Epithelial cell of prostate (primary cell): ENCODE data around the gene CDC45.
"Not testable (repeated sequence)": the region's sequence is repeated elsewhere in the genome, so short reads cannot be mapped to it uniquely, and the experiment has no call there.

ENCODE experiments used
- DNase-seq: peaks from one replicate; pipeline ENCODE4 v3.0.0-alpha.2; 2011; ENCODE audit warnings: low read depth, low spot score
- H3K27ac ChIP-seq: fragments of 450-650 bp; 2 replicates; pipeline ENCODE4 v1.5.1; 2017; ENCODE audit warnings: mild to moderate bottlenecking

CDC45 gene

DNA sequence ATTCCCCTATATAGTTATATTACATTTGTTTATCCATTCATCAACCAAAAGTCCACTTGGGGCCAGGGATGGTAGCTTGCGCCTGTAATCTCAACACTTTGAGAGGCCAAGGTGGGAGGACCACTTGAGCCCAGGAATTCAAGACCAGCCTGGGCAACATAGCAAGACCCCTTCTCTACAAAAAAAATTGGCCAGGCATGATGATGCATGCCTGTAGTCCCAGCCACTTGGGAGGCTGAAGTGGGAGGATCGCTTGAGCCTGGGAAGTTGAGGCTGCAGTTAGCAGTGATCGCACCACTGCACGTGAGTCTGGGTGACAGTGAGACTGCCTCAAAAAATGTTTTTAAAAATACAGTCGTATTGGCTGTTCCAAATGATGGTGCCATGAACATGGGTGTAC lies 68.7 kb downstream of the CDC45 start:
- DNase-seq: not testable (repeated sequence)

GRCh38 chr22:19548964-19549363 lies 69.2 kb downstream of the CDC45 start:
- DNase-seq: no peak
- no peak overlapping the region for H3K27ac ChIP-seq

More for the DNA sequence above, 68.7 kb downstream of the CDC45 start:
- H3K27ac ChIP-seq: not testable (repeated sequence)

- DNase-seq: no peak
- H3K27ac ChIP-seq: no peak overlapping the region
These were observed 69.7 kb downstream of the CDC45 start for GRCh38 chr22:19549428-19549827.

DNA sequence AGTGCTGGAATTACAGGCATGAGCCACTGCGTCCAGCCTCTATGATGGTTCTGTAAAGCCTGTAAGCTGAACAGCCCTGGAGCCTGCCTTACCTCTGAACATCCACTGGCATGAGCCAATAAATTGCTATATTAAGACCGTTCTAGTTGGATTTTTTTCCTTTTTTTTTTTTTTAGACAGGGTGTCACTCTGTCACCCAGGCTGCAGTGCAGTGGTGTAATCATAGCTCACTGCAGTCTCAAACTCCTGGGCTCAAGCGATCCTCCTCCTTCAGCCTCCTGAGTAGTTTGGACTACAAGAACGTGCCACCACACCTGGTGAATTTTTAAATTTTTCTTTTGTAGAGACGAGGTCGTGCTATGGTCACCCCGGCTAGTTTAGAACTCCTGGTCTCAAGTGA lies 70.7 kb downstream of the CDC45 start:
- no peak for DNase-seq
- H3K27ac ChIP-seq: no peak overlapping the region

GRCh38 chr22:19553201-19553600 lies 73.5 kb downstream of the CDC45 start:
- DNase-seq: no peak
- no peak overlapping the region for H3K27ac ChIP-seq

GRCh38 chr22:19554834-19555404 lies 75.2 kb downstream of the CDC45 start:
- no peak overlapping the region for H3K27ac ChIP-seq
- DNase-seq: no peak

- no peak overlapping the region for H3K27ac ChIP-seq
- DNase-seq: no peak
These were observed 75.9 kb downstream of the CDC45 start for GRCh38 chr22:19555651-19556050.

- DNase-seq: no peak
- H3K27ac ChIP-seq: no peak overlapping the region
These were observed 77.3 kb downstream of the CDC45 start for GRCh38 chr22:19556963-19557545.

- no peak overlapping the region for H3K27ac ChIP-seq
These were observed 79.6 kb downstream of the CDC45 start for GRCh38 chr22:19559324-19559811.

GRCh38 chr22:19559956-19560355 lies 80.2 kb downstream of the CDC45 start:
- H3K27ac ChIP-seq: no peak overlapping the region
- no peak for DNase-seq

More at GRCh38 chr22:19559324-19559811, 79.6 kb downstream of the CDC45 start:
- no peak for DNase-seq

DNA sequence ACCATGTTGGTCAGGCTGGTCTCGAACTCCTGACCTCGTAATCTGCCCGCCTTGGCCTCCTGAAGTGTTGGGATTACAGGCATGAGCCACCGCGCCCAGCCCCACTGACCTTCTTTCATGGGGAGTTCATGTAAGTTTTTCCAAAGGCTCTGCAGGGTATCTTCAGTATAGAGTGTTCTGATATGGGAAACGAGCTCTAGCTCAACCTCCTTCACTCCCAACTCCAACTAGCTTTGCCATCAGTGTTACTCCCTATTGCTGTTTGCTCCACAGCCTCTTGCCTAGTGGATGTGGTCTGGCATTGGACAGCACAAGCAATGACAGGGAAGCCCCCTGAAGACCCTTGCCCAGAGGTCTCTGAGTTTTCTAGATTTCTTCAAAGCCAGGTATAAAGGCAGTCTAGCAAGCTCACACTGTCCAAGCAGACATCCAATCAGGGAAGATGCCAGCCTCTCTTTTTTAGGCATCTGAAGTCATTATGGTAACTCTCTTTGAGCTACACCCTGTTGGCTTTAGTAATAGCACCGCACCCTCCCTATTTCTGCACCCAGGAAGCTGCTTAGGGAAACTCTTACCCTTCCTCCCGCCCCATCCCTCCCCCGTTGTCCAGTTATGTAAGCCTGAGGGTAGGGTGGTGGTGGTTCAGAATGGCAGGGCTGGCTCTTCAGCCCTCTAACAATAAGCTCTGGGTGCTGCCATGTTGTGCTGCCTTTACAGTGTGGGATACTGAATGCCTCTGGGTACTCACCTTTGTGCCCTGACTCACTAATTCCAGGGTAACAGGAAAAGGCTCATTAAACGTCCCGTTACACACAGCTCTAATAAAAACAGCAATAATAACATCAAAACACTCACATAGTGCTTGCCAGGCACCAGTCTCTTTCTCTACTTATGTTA lies 85.9 kb downstream of the CDC45 start:
- DNase-seq: no peak
- no peak overlapping the region for H3K27ac ChIP-seq

DNA sequence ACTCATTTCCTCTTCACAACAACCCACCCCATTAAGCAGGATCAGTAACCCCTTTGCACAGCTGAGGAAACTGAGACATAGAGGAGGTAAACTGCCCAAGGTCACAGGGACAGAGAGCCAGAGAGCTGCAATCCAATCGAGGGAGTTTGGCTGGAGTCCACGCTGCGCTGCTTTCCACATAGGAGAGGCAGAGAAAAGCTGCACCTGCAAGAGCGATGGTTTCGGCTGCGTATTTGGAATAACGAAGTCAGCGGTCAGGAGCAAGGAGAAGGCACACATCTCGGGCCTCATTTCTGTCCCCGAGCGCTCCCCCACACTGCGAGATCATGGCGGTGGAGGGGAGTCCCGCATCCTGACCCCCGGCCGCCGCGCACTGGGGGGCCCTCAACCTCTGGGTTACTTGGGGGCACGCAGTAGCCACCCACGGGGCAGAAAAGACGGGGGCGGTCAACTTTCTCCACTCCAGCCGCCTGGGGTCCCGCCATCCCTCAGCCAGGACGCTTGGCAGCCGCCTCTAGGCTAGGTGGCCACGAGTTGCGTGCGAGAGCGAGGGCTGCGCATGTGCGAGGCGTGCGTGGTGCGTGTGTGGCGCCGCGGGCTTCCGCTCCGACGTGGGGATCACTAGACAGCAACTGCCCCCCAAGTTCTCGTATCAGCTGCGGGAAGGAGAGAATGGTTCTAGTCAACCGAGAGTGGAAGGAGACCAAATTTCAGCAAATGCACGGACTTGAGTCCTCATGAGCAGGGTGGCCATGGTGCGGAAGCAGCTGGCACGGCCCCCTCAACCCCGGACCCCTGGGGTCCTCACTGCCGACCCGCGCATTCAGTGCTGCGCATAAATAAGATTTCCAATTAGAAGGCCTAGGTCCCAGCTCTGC lies 86.8 kb downstream of the CDC45 start:
- no peak for DNase-seq
- H3K27ac ChIP-seq: no peak overlapping the region

DNA sequence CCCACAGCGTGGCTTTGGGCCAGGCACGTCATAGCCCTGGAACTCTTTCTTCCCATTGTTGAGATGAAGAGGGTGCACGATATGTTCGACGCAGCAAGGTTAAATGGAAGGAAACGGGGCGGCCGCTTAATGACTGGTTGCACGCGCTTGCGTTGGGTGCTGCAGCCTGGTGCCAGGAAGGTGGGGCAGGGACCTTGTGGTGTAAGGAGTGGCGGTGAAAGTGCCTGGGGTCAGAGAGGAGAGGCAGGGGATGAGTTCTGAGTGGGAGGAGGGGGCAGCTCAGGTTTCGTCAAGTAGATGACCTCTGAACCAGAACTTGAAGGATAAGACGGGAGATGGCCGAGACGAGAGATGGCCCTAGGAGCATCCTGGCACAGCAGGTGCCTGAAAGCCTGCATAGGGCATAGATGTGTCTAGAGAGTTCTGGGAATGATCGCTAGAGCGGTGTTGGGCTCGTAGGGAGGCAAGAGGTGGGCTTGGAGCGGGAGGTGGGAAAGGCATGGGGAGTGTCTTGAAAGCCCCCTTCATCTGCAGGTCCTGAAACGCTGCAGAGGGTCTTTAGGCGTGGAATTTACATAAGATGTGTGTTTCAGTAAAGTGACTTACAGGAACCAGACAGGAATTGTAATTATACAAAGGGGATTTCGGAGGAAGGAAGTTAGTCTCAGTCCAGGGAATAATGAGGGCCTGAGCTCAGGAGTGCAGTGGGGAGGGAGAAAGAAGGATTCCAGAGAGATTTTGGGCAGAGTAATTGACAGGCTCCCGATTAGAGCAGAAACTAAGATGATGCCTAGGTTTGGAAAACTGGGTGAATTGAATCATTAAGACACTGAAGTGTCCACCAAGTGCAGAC lies 87.7 kb downstream of the CDC45 start:
- DNase-seq: no peak
- H3K27ac ChIP-seq: no peak overlapping the region

- peak; percentile 68 for DNase-seq
- H3K27ac ChIP-seq: peak overlapping the region; percentile 79
These were observed 88.9 kb downstream of the CDC45 start for GRCh38 chr22:19568337-19569275.

- no peak for DNase-seq
- H3K27ac ChIP-seq: peak overlapping the region; percentile 79
These were observed 89.5 kb downstream of the CDC45 start for GRCh38 chr22:19569276-19569640.

- no peak for DNase-seq
- H3K27ac ChIP-seq: no peak overlapping the region
These were observed 90.3 kb downstream of the CDC45 start for GRCh38 chr22:19569976-19570375.
